ENCODE measurements around the gene SCD. TPM values are rescaled to one million over a fixed set of nuclear protein-coding genes. Genes with fewer than 3 reads are reported as not detected.
"Not testable (repeated sequence)": the region's sequence is repeated elsewhere in the genome, so short reads cannot be mapped to it uniquely, and the experiment has no call there.

The SCD gene
- total RNA-seq = 157 to 162 TPM (median 159 TPM) in 3 replicates

- Mint-ChIP-seq H3K9me3 (no peaks in the 10 kb centered on the region), H3K4me3 (peak within 1 kb of the TSS; percentile 94), H3K27ac (peak within 1 kb of the TSS; percentile 85), H3K27me3 (ENCODE audit: low read depth) (no peaks in the 10 kb centered on the region), H3K4me1 (peaks cover 57% of the 10 kb centered on the region), H3K36me3 (peaks cover 7% of the 10 kb centered on the region)
- peak; percentile 60 to 76 for DNase-seq (ENCODE audit: low spot score in 2 of 2, unreplicated experiment in 2 of 2)
- TF ChIP-seq, protein P1, sequence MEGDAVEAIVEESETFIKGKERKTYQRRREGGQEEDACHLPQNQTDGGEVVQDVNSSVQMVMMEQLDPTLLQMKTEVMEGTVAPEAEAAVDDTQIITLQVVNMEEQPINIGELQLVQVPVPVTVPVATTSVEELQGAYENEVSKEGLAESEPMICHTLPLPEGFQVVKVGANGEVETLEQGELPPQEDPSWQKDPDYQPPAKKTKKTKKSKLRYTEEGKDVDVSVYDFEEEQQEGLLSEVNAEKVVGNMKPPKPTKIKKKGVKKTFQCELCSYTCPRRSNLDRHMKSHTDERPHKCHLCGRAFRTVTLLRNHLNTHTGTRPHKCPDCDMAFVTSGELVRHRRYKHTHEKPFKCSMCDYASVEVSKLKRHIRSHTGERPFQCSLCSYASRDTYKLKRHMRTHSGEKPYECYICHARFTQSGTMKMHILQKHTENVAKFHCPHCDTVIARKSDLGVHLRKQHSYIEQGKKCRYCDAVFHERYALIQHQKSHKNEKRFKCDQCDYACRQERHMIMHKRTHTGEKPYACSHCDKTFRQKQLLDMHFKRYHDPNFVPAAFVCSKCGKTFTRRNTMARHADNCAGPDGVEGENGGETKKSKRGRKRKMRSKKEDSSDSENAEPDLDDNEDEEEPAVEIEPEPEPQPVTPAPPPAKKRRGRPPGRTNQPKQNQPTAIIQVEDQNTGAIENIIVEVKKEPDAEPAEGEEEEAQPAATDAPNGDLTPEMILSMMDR (IDR thresholded peaks at IDR 0.05; ENCODE audit: unreplicated experiment) = no peak
Measured at GRCh38 chr10:100346765-100347567, at the start of gene SCD. Gene SCD (plus strand): TSS chr10:100347233. CDS start chr10:100347505, 272 bp downstream.

- TF ChIP-seq, protein P1 (IDR thresholded peaks at IDR 0.05; ENCODE audit: unreplicated experiment) = no peak
- Mint-ChIP-seq H3K27ac (no peak overlapping the region), H3K4me1 (no peaks in the 10 kb centered on the region), H3K9me3 (peaks cover 7% of the 10 kb centered on the region), H3K36me3 (no peaks in the 10 kb centered on the region), H3K4me3 (no peak overlapping the region), H3K27me3 (ENCODE audit: low read depth) (peaks cover 48% of the 10 kb centered on the region)
- DNase-seq (ENCODE audit: low spot score in 2 of 2, unreplicated experiment in 2 of 2) = no peak
Measured at GRCh38 chr10:100297242-100297641, 49.8 kb upstream of the SCD start.

DNA sequence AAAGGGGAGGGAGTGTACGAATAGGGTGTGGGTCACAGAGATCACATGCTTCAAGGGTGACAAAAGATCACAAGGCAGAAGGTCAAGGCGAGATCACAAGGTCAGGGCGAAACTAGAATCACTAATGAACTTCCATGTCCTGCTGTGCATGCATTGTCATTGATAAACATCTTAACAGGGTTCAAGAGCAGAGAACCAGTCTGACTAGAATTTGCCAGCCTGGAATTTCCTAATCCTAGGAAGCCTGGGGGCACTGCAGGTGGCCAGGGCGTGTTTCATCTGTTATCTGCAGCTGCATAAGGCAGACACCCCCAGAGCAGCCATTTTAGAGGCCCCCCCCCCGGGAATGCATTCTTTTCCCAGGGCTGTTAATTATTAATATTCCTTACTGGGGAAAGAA lies 45.9 kb upstream of the SCD start:
- H3K4me3 Mint-ChIP-seq; H3K27ac Mint-ChIP-seq; H3K36me3 Mint-ChIP-seq; DNase-seq (ENCODE audit: low spot score in 2 of 2, unreplicated experiment in 2 of 2); H3K9me3 Mint-ChIP-seq; H3K4me1 Mint-ChIP-seq: not testable (repeated sequence)
- peaks cover 40% of the 10 kb centered on the region for H3K27me3 Mint-ChIP-seq (ENCODE audit: low read depth)

- TF ChIP-seq, protein P1 (IDR thresholded peaks at IDR 0.05; ENCODE audit: unreplicated experiment) = peak; percentile 49
- Mint-ChIP-seq H3K4me1 (no peaks in the 10 kb centered on the region), H3K9me3 (peaks cover 7% of the 10 kb centered on the region), H3K4me3 (no peak overlapping the region), H3K27me3 (ENCODE audit: low read depth) (peaks cover 45% of the 10 kb centered on the region), H3K36me3 (no peaks in the 10 kb centered on the region), H3K27ac (no peak overlapping the region)
- no peak for DNase-seq (ENCODE audit: low spot score in 2 of 2, unreplicated experiment in 2 of 2)
Measured at GRCh38 chr10:100303724-100304319, 43.2 kb upstream of the SCD start.

DNA sequence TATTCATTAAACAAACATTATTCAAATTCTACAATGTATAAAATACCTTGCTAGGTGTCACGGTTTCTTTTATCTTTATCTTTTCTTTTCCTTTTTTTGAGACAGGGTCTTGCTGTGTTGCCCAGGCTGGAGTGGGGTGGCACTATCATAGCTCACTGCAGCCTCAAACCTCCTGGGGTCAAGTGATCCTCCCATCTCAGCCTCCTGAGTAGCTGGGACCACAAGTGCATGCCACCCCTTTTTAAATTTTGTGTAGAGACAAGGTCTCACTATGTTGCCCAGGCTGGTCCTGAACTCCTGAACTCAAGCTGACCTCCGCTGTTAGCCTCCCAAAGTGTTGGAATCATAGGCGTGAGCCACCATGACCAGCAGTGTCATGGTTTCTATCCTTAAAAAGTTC lies 42.6 kb upstream of the SCD start:
- TF ChIP-seq, protein P1 (IDR thresholded peaks at IDR 0.05; ENCODE audit: unreplicated experiment) = no peak
- Mint-ChIP-seq H3K4me1 (no peaks in the 10 kb centered on the region), H3K4me3 (no peak overlapping the region), H3K9me3 (peaks cover 7% of the 10 kb centered on the region), H3K27me3 (ENCODE audit: low read depth) (peaks cover 48% of the 10 kb centered on the region), H3K36me3 (no peaks in the 10 kb centered on the region), H3K27ac (no peak overlapping the region)
- no peak for DNase-seq (ENCODE audit: low spot score in 2 of 2, unreplicated experiment in 2 of 2)

DNA sequence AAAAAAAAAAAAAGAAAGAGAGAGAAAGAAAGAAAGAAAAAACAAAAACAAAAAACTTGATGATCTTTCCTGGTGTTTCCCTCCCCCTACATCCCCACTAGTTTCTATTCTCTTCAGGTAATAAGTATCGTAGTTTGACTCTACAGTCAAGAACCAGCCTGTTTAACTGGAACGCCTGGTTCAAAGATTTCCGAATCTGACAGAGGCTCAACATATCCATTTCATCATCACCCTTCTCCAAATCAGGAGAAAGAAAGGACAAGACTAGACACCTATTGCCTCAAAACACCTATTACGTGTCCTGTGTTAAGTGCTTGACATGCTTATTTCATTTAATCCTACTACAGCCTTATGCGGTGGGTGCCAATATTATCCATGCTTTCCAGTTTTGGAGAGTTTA lies 40.2 kb upstream of the SCD start:
- Mint-ChIP-seq H3K36me3 (no peaks in the 10 kb centered on the region), H3K4me3 (no peak overlapping the region), H3K9me3 (no peaks in the 10 kb centered on the region), H3K4me1 (no peaks in the 10 kb centered on the region), H3K27me3 (ENCODE audit: low read depth) (peaks cover 61% of the 10 kb centered on the region), H3K27ac (no peak overlapping the region)
- DNase-seq (ENCODE audit: low spot score in 2 of 2, unreplicated experiment in 2 of 2) = no peak
- TF ChIP-seq, protein P1 (IDR thresholded peaks at IDR 0.05; ENCODE audit: unreplicated experiment) = no peak

Measured in mesothelial cell of epicardium (in vitro differentiated cells).